Esophagus muscularis mucosa (tissue), 4 donors: ENCODE results near the gene CCDC78.

ENCODE experiments used
- CTCF ChIP-seq, 3 experiments: fragments of 200-600 bp in 2 of 3; fragments of 450-650 bp in 1 of 3; sonication (generic) in 2 of 3; IDR thresholded peaks; one replicate each; pipeline ENCODE4 v1.5.1; 2017 to 2019; ENCODE audit warnings: antibody characterized with exemption in 3 of 3, mild to moderate bottlenecking in 2 of 3, moderate library complexity in 1 of 3
- EP300 ChIP-seq: sonication (generic); formaldehyde crosslinking; IDR thresholded peaks from one replicate; pipeline ENCODE4 v1.6.1; 2017; ENCODE audit warnings: antibody characterized with exemption
- POLR2A ChIP-seq: fragments of 450-650 bp; IDR thresholded peaks from one replicate; pipeline ENCODE4 v1.6.1; 2017; ENCODE audit warnings: antibody characterized with exemption, moderate library complexity, mild to moderate bottlenecking, low read depth
- POLR2AphosphoS5 ChIP-seq, 2 donors: sonication (generic); formaldehyde crosslinking; IDR thresholded peaks; one replicate each; pipeline ENCODE4 v1.6.1; 2017; ENCODE audit warnings: antibody characterized with exemption in 2 of 2

GRCh38 chr16:711548-712320, 14.5 kb downstream of the CCDC78 start:
- TF ChIP-seq CTCF (IDR thresholded peaks at IDR 0.05) (peak; percentile 93 to 96 (median 94)), EP300 (no peak), POLR2A (no peak), POLR2AphosphoS5 (IDR thresholded peaks at IDR 0.05) (peak in 1 of 2 donors; percentile 32)
